OCI-LY1 (cell line): ENCODE results near the gene OASL.
"Not testable (repeated sequence)": the region's sequence is repeated elsewhere in the genome, so short reads cannot be mapped to it uniquely, and the experiment has no call there.

Experiments
- H2AFZ ChIP-seq: fragments of 200-600 bp; sonication (generic), shearing (Covaris generic); 2 replicates; pipeline ENCODE4 v1.6.0; 2014; ENCODE audit warnings: antibody characterized with exemption, mild to moderate bottlenecking, low read length
- H3F3A ChIP-seq: fragments of 200-600 bp; sonication (generic), shearing (Covaris generic); 2 replicates; pipeline ENCODE4 v1.6.0; 2014; ENCODE audit warnings: mild to moderate bottlenecking, antibody characterized with exemption, low read length, moderate library complexity; ENCODE audit not compliant: insufficient read depth
- H3K27ac ChIP-seq: fragments of 200-600 bp; sonication (generic); 2 replicates; pipeline ENCODE4 v1.5.1; 2014; ENCODE audit warnings: low read length, mixed run types, mild to moderate bottlenecking, low read depth; ENCODE audit not compliant: poor library complexity, severe bottlenecking
- H3K27me3 ChIP-seq: fragments of 200-600 bp; sonication (generic); 2 replicates; pipeline ENCODE4 v1.6.0; 2014; ENCODE audit warnings: antibody characterized with exemption, mild to moderate bottlenecking, low read length, moderate library complexity; ENCODE audit not compliant: insufficient read depth
- H3K36me3 ChIP-seq: fragments of 200-600 bp; sonication (generic); 2 replicates; pipeline ENCODE4 v1.6.1; 2014; ENCODE audit warnings: mild to moderate bottlenecking, antibody characterized with exemption, low read length, moderate library complexity, mixed read lengths; ENCODE audit not compliant: insufficient read depth
- H3K4me1 ChIP-seq: fragments of 200-600 bp; sonication (generic); 2 replicates; pipeline ENCODE4 v1.5.1; 2014; ENCODE audit warnings: mild to moderate bottlenecking, low read length, moderate library complexity; ENCODE audit not compliant: insufficient read depth, severe bottlenecking
- H3K4me2 ChIP-seq: fragments of 200-600 bp; sonication (generic), shearing (Covaris generic); 2 replicates; pipeline ENCODE4 v1.6.1; 2014; ENCODE audit warnings: low read length
- H3K4me3 ChIP-seq: fragments of 200-600 bp; sonication (generic); 2 replicates; pipeline ENCODE4 v1.5.1; 2014; ENCODE audit warnings: low read length, low read depth, mild to moderate bottlenecking, mixed read lengths; ENCODE audit not compliant: poor library complexity, severe bottlenecking
- H3K79me2 ChIP-seq: fragments of 200-600 bp; shearing (Covaris generic); 2 replicates; pipeline ENCODE4 v1.6.1; 2016; ENCODE audit warnings: mixed run types, low read length, mixed read lengths; ENCODE audit not compliant: insufficient read depth
- H3K9ac ChIP-seq: fragments of 200-600 bp; sonication (generic), shearing (Covaris generic); 2 replicates; pipeline ENCODE4 v1.6.1; 2014; ENCODE audit warnings: mild to moderate bottlenecking, low read length, mixed read lengths
- H3K9me2 ChIP-seq: fragments of 200-600 bp; sonication (generic), shearing (Covaris generic); 2 replicates; pipeline ENCODE4 v1.6.1; 2014; ENCODE audit warnings: low read depth, mild to moderate bottlenecking, low read length, mixed read lengths
- H3K9me3 ChIP-seq: fragments of 200-600 bp; shearing (Covaris generic); 2 replicates; pipeline ENCODE4 v1.6.1; 2014; ENCODE audit warnings: low read length, mixed read lengths
- H4K20me1 ChIP-seq: fragments of 200-600 bp; sonication (generic), shearing (Covaris generic); 2 replicates; pipeline ENCODE4 v1.6.0; 2016; ENCODE audit warnings: mild to moderate bottlenecking, low read length; ENCODE audit not compliant: insufficient read depth
- EZH2 ChIP-seq: fragments of 200-600 bp; sonication (generic), shearing (Covaris generic); IDR thresholded peaks from 2 replicates; pipeline ENCODE4 v1.8.0; 2017; ENCODE audit warnings: borderline replicate concordance, mixed run types, mild to moderate bottlenecking, antibody characterized with exemption, low read length, moderate library complexity, mixed read lengths
- TF ChIP-seq, protein P1 (sequence below): fragments of 200-600 bp; sonication (generic), shearing (Covaris generic); IDR thresholded peaks from 2 replicates; pipeline ENCODE4 v1.5.1; 2017; ENCODE audit warnings: mild to moderate bottlenecking, antibody characterized with exemption, low read length, moderate library complexity, mixed read lengths

Gene OASL

DNA sequence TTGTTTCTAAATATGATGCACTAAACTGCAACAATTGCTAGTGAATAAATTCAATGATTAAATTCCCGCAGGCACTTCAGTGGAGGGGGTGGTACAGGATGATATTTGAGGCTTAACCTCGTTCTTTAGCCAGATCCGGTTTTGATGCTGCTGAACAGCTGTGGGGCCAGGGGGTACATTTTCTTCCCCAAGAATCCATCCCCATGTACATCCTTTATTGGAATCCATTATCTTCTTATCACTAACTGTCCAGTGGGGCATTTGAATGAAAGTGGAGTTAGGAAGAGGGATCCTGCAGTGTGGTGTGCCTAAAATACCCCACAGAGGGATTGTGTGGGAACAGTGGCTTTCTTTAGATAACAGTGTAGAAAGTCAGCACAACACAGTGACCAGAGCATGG is 45.2 kb upstream of the OASL start:
- Histone ChIP-seq H4K20me1 (no peaks in the 10 kb centered on the region), H3K9me2 (no peaks in the 10 kb centered on the region), H3K79me2 (no peaks in the 10 kb centered on the region), H3K9me3 (no peaks in the 10 kb centered on the region), H2AFZ (no peak overlapping the region), H3K4me1 (no peaks in the 10 kb centered on the region), H3F3A (no peaks in the 10 kb centered on the region), H3K4me3 (no peak overlapping the region), H3K4me2 (no peak overlapping the region), H3K27me3 (no peaks in the 10 kb centered on the region), H3K27ac (no peak overlapping the region), H3K9ac (no peak overlapping the region), H3K36me3 (no peaks in the 10 kb centered on the region)
- TF ChIP-seq, protein P1, sequence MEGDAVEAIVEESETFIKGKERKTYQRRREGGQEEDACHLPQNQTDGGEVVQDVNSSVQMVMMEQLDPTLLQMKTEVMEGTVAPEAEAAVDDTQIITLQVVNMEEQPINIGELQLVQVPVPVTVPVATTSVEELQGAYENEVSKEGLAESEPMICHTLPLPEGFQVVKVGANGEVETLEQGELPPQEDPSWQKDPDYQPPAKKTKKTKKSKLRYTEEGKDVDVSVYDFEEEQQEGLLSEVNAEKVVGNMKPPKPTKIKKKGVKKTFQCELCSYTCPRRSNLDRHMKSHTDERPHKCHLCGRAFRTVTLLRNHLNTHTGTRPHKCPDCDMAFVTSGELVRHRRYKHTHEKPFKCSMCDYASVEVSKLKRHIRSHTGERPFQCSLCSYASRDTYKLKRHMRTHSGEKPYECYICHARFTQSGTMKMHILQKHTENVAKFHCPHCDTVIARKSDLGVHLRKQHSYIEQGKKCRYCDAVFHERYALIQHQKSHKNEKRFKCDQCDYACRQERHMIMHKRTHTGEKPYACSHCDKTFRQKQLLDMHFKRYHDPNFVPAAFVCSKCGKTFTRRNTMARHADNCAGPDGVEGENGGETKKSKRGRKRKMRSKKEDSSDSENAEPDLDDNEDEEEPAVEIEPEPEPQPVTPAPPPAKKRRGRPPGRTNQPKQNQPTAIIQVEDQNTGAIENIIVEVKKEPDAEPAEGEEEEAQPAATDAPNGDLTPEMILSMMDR, result no peak
- no peak for TF ChIP-seq EZH2

DNA sequence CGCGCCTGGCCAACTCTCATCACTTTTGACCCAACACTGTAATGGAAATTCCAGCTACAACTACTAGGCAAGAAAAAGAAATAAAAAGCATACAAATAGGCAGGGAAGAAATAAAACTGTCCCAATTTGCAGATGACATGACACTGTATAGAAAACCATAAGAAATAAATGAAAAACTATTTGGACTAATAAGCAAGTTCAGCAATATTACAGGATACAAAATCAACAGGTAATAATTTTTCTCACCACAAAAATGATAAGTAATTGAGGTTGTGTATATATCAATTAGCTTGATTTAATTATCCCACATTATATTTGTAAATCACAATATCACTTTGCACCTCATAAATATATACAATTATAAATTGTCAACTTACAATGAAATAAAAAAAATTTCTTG is 41.9 kb upstream of the OASL start:
- TF ChIP-seq, protein P1, result no peak
- TF ChIP-seq EZH2, result no peak
- H3K79me2 ChIP-seq, result no peaks in the 10 kb centered on the region
- no peak overlapping the region for H3K4me3 ChIP-seq
- H3K27me3 ChIP-seq, result no peaks in the 10 kb centered on the region
- H4K20me1 ChIP-seq, result no peaks in the 10 kb centered on the region
- no peaks in the 10 kb centered on the region for H3K4me1 ChIP-seq
- H3K9me3 ChIP-seq, result no peaks in the 10 kb centered on the region
- H3F3A ChIP-seq, result no peaks in the 10 kb centered on the region
- H3K4me2 ChIP-seq, result no peak overlapping the region
- H2AFZ ChIP-seq, result no peak overlapping the region
- no peaks in the 10 kb centered on the region for H3K9me2 ChIP-seq
- H3K9ac ChIP-seq, result no peak overlapping the region
- no peak overlapping the region for H3K27ac ChIP-seq
- no peaks in the 10 kb centered on the region for H3K36me3 ChIP-seq

DNA sequence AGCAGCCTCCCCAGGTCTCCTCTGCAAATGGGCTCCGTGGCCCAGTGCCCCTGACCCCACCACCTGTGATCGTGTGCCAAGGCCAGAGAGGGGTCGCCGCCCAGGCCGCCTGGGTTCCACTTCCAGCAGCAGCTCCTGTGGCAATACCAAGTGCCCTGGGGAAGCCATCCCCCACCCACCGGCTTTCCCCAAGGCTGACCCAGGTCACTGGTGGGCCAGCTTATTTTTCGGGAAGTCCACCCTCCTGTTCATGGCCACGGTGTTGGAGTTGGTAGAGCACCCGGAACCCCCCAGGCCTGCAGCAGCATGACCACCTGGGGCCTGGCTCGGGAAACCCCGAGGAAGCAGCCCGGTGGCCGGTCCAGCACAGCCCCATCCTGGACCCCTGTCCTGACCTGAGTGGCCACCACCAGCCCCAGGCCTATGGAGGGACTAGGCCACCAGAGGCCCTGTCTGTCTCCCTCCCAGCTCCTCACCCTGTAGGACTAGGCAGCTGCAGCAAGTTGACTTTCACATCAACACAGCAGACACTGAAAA is 40.8 kb upstream of the OASL start:
- Histone ChIP-seq H3K79me2 (no peaks in the 10 kb centered on the region), H3K9me2 (no peaks in the 10 kb centered on the region), H3K27me3 (no peaks in the 10 kb centered on the region), H3K4me2 (no peak overlapping the region), H3F3A (no peaks in the 10 kb centered on the region), H3K9me3 (0 out of 2 replicates have a peak, but pooled peaks cover under 1% of the 10 kb centered on the region), H3K27ac (no peak overlapping the region), H4K20me1 (no peaks in the 10 kb centered on the region), H3K4me3 (no peak overlapping the region), H3K9ac (no peak overlapping the region), H3K4me1 (no peaks in the 10 kb centered on the region), H3K36me3 (no peaks in the 10 kb centered on the region), H2AFZ (no peak overlapping the region)
- TF ChIP-seq, protein P1, result no peak
- no peak for TF ChIP-seq EZH2

DNA sequence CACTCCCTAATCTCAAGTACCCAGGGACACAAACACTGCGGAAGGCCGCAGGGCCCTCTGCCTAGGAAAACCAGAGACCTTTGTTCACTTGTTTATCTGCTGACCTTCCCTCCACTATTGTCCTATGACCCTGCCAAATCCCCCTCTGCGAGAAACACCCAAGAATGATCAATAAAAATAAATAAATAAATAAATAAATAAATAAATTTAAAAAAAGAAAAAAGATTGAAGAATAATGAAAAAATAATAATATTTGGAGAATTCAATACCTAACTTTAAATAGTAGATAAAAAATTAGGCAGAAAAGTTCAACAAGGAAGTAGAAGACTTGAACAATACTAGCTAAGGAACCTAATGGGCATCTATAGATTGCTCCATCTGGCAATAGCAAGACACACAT is 38.4 kb upstream of the OASL start:
- not testable (repeated sequence) for H4K20me1 ChIP-seq, H3F3A ChIP-seq, H3K79me2 ChIP-seq, H3K27me3 ChIP-seq, H3K27ac ChIP-seq, H3K36me3 ChIP-seq, H3K4me1 ChIP-seq, H3K4me3 ChIP-seq, H3K9ac ChIP-seq, H3K4me2 ChIP-seq, H3K9me2 ChIP-seq, H2AFZ ChIP-seq
- peaks cover 15% of the 10 kb centered on the region for H3K9me3 ChIP-seq

DNA sequence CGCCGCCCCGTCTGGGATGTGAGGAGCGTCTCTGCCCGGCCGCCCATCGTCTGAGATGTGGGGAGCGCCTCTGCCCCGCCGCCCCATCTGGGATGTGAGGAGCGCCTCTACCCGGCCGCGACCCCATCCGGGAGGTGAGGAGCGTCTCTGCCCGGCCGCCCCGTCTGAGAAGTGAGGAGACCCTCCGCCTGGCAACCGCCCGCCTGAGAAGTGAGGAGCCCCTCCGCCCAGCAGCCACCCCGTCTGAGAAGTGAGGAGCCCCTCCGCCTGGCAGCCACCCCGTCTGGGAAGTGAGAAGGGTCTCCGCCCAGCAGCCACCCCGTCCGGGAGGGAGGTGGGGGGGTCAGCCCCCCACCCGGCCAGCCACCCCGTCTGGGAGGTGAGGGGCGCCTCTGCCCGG is 36.9 kb upstream of the OASL start:
- H2AFZ ChIP-seq, H3F3A ChIP-seq, H3K9ac ChIP-seq, H3K9me2 ChIP-seq, H3K4me2 ChIP-seq, H3K36me3 ChIP-seq, H3K79me2 ChIP-seq, H4K20me1 ChIP-seq, H3K27me3 ChIP-seq, H3K27ac ChIP-seq, H3K4me3 ChIP-seq, H3K4me1 ChIP-seq: not testable (repeated sequence)
- peaks cover 20% of the 10 kb centered on the region for H3K9me3 ChIP-seq
